Fibroblast of lung (primary cell): Measurements from ENCODE around the gene UBE2J2.

ENCODE experiments used
- CTCF ChIP-seq, 2 donors: IDR thresholded peaks in 1 of 2; conservative IDR thresholded peaks in 1 of 2; 1 replicate in 1 of 2; 2 replicates in 1 of 2; pipeline ENCODE4 v1.5.1; 2011 to 2012; ENCODE audit warnings: low read length in 2 of 2, control low read depth in 1 of 2, inconsistent platforms in 1 of 2, low read depth in 1 of 2, mild to moderate bottlenecking in 1 of 2
- EZH2 ChIP-seq: IDR thresholded peaks from 2 replicates; pipeline ENCODE4 v1.5.1; 2012; ENCODE audit warnings: low read length, control low read depth, mild to moderate bottlenecking; ENCODE audit errors: missing control alignments

GRCh38 chr1:1299686-1300351, 26.2 kb upstream of the UBE2J2 start:
- peak in 1 of 2 donors; percentile 22 for TF ChIP-seq CTCF (conservative IDR thresholded peaks at IDR 0.05 in 1 of 2, IDR thresholded peaks at IDR 0.05 in 1 of 2; ENCODE audit: low read depth in 1 of 2, low read length in 2 of 2)
- no peak for TF ChIP-seq EZH2
